Keratinocyte (primary cell): ENCODE data around the gene SLC6A9. TPM values are rescaled to one million over a fixed set of nuclear protein-coding genes. Genes with fewer than 3 reads are reported as not detected.
A peak's percentile ranks its signal among the peaks of the same experiment; 100 is the strongest.

Experiments used
- DNase-seq: peaks from one replicate; pipeline ENCODE4 v3.0.0-alpha.2; 2011; ENCODE audit warnings: low read depth, missing footprints, low spot score
- FAIRE-seq: peaks from 2 replicates; lab custom pipeline; 2011; peaks lifted over from hg19 to GRCh38; lab: Jason Lieb, UNC
- H2AFZ ChIP-seq: 2 replicates; pipeline ENCODE4 v1.6.0; 2012; ENCODE audit warnings: low read length, control low read depth, inconsistent platforms; ENCODE audit not compliant: control insufficient read depth
- H3K27ac ChIP-seq: 2 replicates; pipeline ENCODE4 v1.5.1; 2011; ENCODE audit warnings: low read length; ENCODE audit not compliant: control insufficient read depth, insufficient read depth
- H3K27me3 ChIP-seq: 3 replicates; pipeline ENCODE4 v1.6.0; 2011; ENCODE audit warnings: low read length; ENCODE audit not compliant: control insufficient read depth, insufficient read depth; ENCODE audit errors: extremely low read depth
- H3K36me3 ChIP-seq, 2 experiments: 2 replicates in 1 of 2; 3 replicates in 1 of 2; pipeline ENCODE4 v1.5.1; 2011; ENCODE audit warnings: low read length in 2 of 2, mild to moderate bottlenecking in 1 of 2; ENCODE audit not compliant: control insufficient read depth in 2 of 2, insufficient read depth in 2 of 2; ENCODE audit errors: extremely low read depth in 1 of 2
- H3K4me1 ChIP-seq: 3 replicates; pipeline ENCODE4 v1.5.1; 2011; ENCODE audit warnings: low read length; ENCODE audit not compliant: control insufficient read depth, insufficient read depth; ENCODE audit errors: extremely low read depth
- H3K4me2 ChIP-seq: 3 replicates; pipeline ENCODE4 v1.6.0; 2011; ENCODE audit warnings: low read depth, low read length; ENCODE audit not compliant: control insufficient read depth, insufficient read depth; ENCODE audit errors: extremely low read depth
- H3K4me3 ChIP-seq, 3 experiments: fragments of 200-600 bp in 1 of 3; sonication (generic) in 1 of 3; 2 replicates in 2 of 3; 3 replicates in 1 of 3; pipeline ENCODE4 v1.5.1; 2011 to 2016; ENCODE audit warnings: low read length in 3 of 3, mild to moderate bottlenecking in 3 of 3, control low read depth in 2 of 3, inconsistent platforms in 1 of 3, low read depth in 1 of 3, mixed read lengths in 1 of 3, mixed run types in 1 of 3, moderate library complexity in 1 of 3; ENCODE audit not compliant: control insufficient read depth in 2 of 3, insufficient read depth in 2 of 3; ENCODE audit errors: extremely low read depth in 1 of 3
- H3K79me2 ChIP-seq: 2 replicates; pipeline ENCODE4 v1.6.0; 2012; ENCODE audit warnings: low read length; ENCODE audit not compliant: control insufficient read depth, insufficient read depth
- H3K9ac ChIP-seq: 3 replicates; pipeline ENCODE4 v1.6.0; 2011; ENCODE audit warnings: low read length; ENCODE audit not compliant: control insufficient read depth, insufficient read depth; ENCODE audit errors: extremely low read depth
- H3K9me1 ChIP-seq: 3 replicates; pipeline ENCODE4 v1.6.0; 2011; ENCODE audit warnings: low read length; ENCODE audit not compliant: control insufficient read depth, insufficient read depth; ENCODE audit errors: extremely low read depth
- H3K9me3 ChIP-seq: 2 replicates; pipeline ENCODE4 v1.5.1; 2012; ENCODE audit warnings: low read depth, low read length; ENCODE audit not compliant: control insufficient read depth
- H4K20me1 ChIP-seq: 3 replicates; pipeline ENCODE4 v1.6.0; 2011; ENCODE audit warnings: low read length; ENCODE audit not compliant: control insufficient read depth, insufficient read depth; ENCODE audit errors: extremely low read depth
- EZH2 ChIP-seq: IDR thresholded peaks from one replicate; pipeline ENCODE4 v1.6.1; 2012; ENCODE audit warnings: inconsistent platforms, mild to moderate bottlenecking, low read length, moderate library complexity
- dilution Hi-C: fragments of 300-500 bp; cut with MboI; formaldehyde crosslinking; loops from one replicate; pipeline ENCODE4 v1.7.0; 2020; ENCODE audit warnings: low sequenced_read_pairs; ENCODE audit not compliant: extremely low pct_ligation_motif_present
- polyA plus RNA-seq, 5 experiments: library from polyadenylated mRNA; depleted of rRNA in 3 of 5; stranded (reverse) in 3 of 5; stranded (forward) in 1 of 5; unstranded in 1 of 5; fragments of >200 nt; gene quantifications; 1 replicate in 1 of 5; 2 replicates in 3 of 5; 3 replicates in 1 of 5; pipeline versions ENCODE4 v1.2.1 to v1.2.3, GENCODE V29; 2011 to 2012; ENCODE audit warnings: missing spikeins in 2 of 5, low read depth in 1 of 5, low replicate concordance in 1 of 5
- TF ChIP-seq, protein P1 (sequence below), 3 experiments: IDR thresholded peaks in 1 of 3; conservative IDR thresholded peaks in 1 of 3; optimal IDR thresholded peaks in 1 of 3; 2 replicates in 2 of 3; 3 replicates in 1 of 3; pipeline versions ENCODE3 to v1.5.1; 2011; ENCODE audit warnings: low read length in 3 of 3, mild to moderate bottlenecking in 3 of 3, moderate library complexity in 2 of 3, control low read depth in 1 of 3, inconsistent platforms in 1 of 3; ENCODE audit not compliant: insufficient read depth in 2 of 3; ENCODE audit errors: extremely low read depth in 1 of 3

SLC6A9 gene
- polyA plus RNA-seq, 1 donor (not counting 4 experiments of a cell fraction or from before 2014, with no cell fraction given), result 5.3 TPM

DNA sequence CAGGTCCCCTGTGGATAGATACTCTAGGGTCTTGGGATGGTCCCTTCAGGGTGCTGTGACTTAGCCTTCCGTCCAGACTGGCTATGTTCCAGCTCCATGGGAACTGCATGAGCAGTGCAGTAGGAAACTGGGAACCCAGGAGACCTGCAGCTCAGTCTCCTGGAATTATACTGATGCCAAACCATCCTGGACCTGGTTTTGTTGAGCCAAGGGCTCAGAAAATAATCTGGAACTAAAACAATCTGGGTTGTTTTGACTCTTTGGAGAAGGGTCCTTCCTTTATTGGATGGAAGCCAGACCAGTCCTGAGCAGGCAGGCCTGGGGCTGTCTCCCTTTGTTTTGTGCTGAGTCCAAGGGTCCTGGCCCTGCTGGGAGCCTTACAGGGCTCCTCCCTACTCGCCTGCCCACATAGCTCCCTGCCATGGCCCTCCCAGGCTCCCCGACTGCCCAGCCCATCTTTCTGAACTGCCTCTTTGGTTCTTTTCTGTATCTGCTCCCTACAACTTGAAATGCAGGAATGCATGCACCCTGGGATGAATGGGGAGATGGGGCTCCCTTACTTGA lies 83.3 kb downstream of the SLC6A9 start:
- Histone ChIP-seq H3K4me1 (peaks cover 25% of the 10 kb centered on the region), H3K4me3 (peak overlapping the region; percentile 72 to 85 (median 79)), H3K27me3 (no peaks in the 10 kb centered on the region), H3K9me3 (no peaks in the 10 kb centered on the region), H3K27ac (no peak overlapping the region), H3K9ac (peak overlapping the region; percentile 98), H4K20me1 (peaks cover 5% of the 10 kb centered on the region), H2AFZ (no peak overlapping the region), H3K4me2 (peak overlapping the region; percentile 89), H3K36me3 (peaks cover 10 to 15% of the 10 kb centered on the region in 2 experiments), H3K9me1 (peaks cover under 1% of the 10 kb centered on the region), H3K79me2 (peaks cover 59% of the 10 kb centered on the region)
- DNase-seq, result no peak
- no peak for TF ChIP-seq EZH2
- TF ChIP-seq, protein P1, sequence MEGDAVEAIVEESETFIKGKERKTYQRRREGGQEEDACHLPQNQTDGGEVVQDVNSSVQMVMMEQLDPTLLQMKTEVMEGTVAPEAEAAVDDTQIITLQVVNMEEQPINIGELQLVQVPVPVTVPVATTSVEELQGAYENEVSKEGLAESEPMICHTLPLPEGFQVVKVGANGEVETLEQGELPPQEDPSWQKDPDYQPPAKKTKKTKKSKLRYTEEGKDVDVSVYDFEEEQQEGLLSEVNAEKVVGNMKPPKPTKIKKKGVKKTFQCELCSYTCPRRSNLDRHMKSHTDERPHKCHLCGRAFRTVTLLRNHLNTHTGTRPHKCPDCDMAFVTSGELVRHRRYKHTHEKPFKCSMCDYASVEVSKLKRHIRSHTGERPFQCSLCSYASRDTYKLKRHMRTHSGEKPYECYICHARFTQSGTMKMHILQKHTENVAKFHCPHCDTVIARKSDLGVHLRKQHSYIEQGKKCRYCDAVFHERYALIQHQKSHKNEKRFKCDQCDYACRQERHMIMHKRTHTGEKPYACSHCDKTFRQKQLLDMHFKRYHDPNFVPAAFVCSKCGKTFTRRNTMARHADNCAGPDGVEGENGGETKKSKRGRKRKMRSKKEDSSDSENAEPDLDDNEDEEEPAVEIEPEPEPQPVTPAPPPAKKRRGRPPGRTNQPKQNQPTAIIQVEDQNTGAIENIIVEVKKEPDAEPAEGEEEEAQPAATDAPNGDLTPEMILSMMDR (optimal IDR thresholded peaks at IDR 0.05 in 1 of 3, IDR thresholded peaks at IDR 0.05 in 1 of 3, conservative IDR thresholded peaks at IDR 0.05 in 1 of 3; ENCODE audit: extremely low read depth in 1 of 3, insufficient read depth in 2 of 3, low read length in 3 of 3), result no peak
- no peak for FAIRE-seq
- dilution Hi-C loops, result loop anchor here (25.0 kb wide), 2 partner anchors 111 to 236 kb away; partner anchors contain the start of gene ST3GAL3

DNA sequence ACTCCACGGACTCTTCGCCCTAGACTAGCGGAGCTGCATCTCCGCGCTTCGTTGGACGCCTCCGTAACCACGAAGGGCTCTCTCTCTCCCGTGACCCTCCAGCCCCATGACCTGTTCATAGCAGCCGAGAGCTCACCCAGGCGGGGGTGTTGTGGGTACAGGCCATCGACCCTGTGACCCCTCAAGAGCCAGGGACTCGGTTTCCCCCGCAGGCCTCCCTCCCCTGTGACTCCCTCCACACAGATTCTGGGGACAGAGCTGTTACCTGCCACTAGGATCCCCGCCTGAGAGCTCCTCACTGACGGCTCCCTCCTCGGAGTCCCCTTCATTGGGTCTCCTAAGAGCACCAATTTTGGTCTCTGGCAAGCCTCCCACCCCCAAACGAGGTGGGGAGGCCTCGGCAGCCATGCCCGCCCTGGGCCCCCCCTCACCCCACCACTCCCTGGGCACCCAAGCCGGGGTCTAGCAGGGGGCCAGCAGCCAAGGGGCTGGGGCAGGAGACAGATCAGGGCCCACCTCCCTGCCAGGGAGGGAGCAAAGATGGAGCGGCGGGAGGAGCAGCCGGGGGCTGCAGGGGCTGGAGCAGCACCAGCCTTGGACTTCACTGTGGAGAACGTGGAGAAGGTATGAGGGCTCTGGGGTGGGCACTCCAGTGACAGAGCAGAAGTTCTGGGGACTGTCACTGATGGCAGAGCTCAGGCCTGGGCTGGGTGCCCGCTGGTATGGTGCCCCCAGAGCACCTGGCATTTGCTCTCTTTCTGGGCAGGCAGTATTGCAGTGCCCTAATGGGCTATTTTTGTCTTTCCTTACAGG lies 84.0 kb downstream of the SLC6A9 start:
- peak overlapping the region; percentile 72 to 85 (median 79) for H3K4me3 ChIP-seq
- peak overlapping the region; percentile 89 for H3K4me2 ChIP-seq
- no peaks in the 10 kb centered on the region for H3K27me3 ChIP-seq
- dilution Hi-C loops, result loop anchor here (25.0 kb wide), 2 partner anchors 110 to 235 kb away; partner anchors contain the start of gene ST3GAL3
- H3K27ac ChIP-seq, result peak overlapping the region; percentile 97
- H3K36me3 ChIP-seq, result peaks cover 10 to 15% of the 10 kb centered on the region in 2 experiments
- H3K79me2 ChIP-seq, result peaks cover 56% of the 10 kb centered on the region
- H3K4me1 ChIP-seq, result peaks cover 25% of the 10 kb centered on the region
- peak overlapping the region; percentile 98 for H3K9ac ChIP-seq
- H4K20me1 ChIP-seq, result peaks cover 5% of the 10 kb centered on the region
- H3K9me3 ChIP-seq, result no peaks in the 10 kb centered on the region
- H2AFZ ChIP-seq, result peak overlapping the region; percentile 86
- H3K9me1 ChIP-seq, result no peaks in the 10 kb centered on the region
- TF ChIP-seq, protein P1 (optimal IDR thresholded peaks at IDR 0.05 in 1 of 3, IDR thresholded peaks at IDR 0.05 in 1 of 3, conservative IDR thresholded peaks at IDR 0.05 in 1 of 3; ENCODE audit: extremely low read depth in 1 of 3, insufficient read depth in 2 of 3, low read length in 3 of 3), result no peak
- no peak for TF ChIP-seq EZH2
- DNase-seq (no peak), FAIRE-seq (no peak)

Other genes starting within 250 kb of the SLC6A9 start
- gene ARTN, start 97.7 kb downstream of the SLC6A9 start, polyA plus RNA-seq, result 27.2 to 49.5 TPM (median 36.0 TPM) in 3 replicates
- gene IPO13, start 84.5 kb downstream of the SLC6A9 start, polyA plus RNA-seq, result 20.7 to 40.0 TPM (median 35.7 TPM) in 3 replicates
- 30.3 to 35.1 TPM (median 33.5 TPM) in 3 replicates for gene DPH2, start 61.5 kb downstream of the SLC6A9 start, polyA plus RNA-seq
- 195 to 325 TPM (median 233 TPM) in 3 replicates for gene ATP6V0B, start 56.5 kb downstream of the SLC6A9 start, polyA plus RNA-seq
- 39.6 to 60.7 TPM (median 50.4 TPM) in 3 replicates for gene B4GALT2, start 52.3 kb downstream of the SLC6A9 start, polyA plus RNA-seq
- gene CCDC24, start 39.9 kb downstream of the SLC6A9 start, polyA plus RNA-seq, result 5.2 to 6.2 TPM (median 5.2 TPM) in 3 replicates
- 0.03 TPM in 1 of 3 replicates, not detected in the others for gene KLF17, start 87.4 kb upstream of the SLC6A9 start, polyA plus RNA-seq
- gene KLF18, start 110.2 kb upstream of the SLC6A9 start, polyA plus RNA-seq, result not detected in 3 replicates
- 25.9 to 30.0 TPM (median 27.2 TPM) in 3 replicates for gene DMAP1, start 182.0 kb upstream of the SLC6A9 start, polyA plus RNA-seq